22Rv1 (cell line): ENCODE measurements around the gene FGFR2.

Experiments
- H3K27ac ChIP-seq: fragments of 450-650 bp; 2 replicates; pipeline ENCODE4 v1.5.1; 2017
- CTCF ChIP-seq: fragments of 450-650 bp; IDR thresholded peaks from 2 replicates; pipeline ENCODE4 v1.5.1; 2017; ENCODE audit warnings: mild to moderate bottlenecking
- ZFX ChIP-seq: fragments of 450-650 bp; IDR thresholded peaks from 2 replicates; pipeline ENCODE4 v1.6.1; 2017; ENCODE audit warnings: antibody characterized with exemption, borderline replicate concordance

Gene FGFR2

GRCh38 chr10:121583258-121583657 is 15.0 kb downstream of the FGFR2 start:
- TF ChIP-seq ZFX = no peak
- TF ChIP-seq CTCF = no peak
- no peak overlapping the region for H3K27ac ChIP-seq

- TF ChIP-seq CTCF (no peak), ZFX (no peak)
- no peak overlapping the region for H3K27ac ChIP-seq
Observed at GRCh38 chr10:121580276-121581116, 17.7 kb downstream of the FGFR2 start.

GRCh38 chr10:121579656-121580055 is 18.6 kb downstream of the FGFR2 start:
- no peak overlapping the region for H3K27ac ChIP-seq

GRCh38 chr10:121578965-121579364 is 19.3 kb downstream of the FGFR2 start:
- TF ChIP-seq ZFX = no peak
- no peak overlapping the region for H3K27ac ChIP-seq

More at GRCh38 chr10:121579656-121580055, 18.6 kb downstream of the FGFR2 start:
- TF ChIP-seq ZFX = no peak
- no peak for TF ChIP-seq CTCF

- no peak for TF ChIP-seq ZFX
- TF ChIP-seq CTCF = no peak
- no peak overlapping the region for H3K27ac ChIP-seq
Observed at GRCh38 chr10:121578298-121578697, 19.9 kb downstream of the FGFR2 start.

GRCh38 chr10:121577568-121577967 is 20.7 kb downstream of the FGFR2 start:
- TF ChIP-seq ZFX (no peak), CTCF (no peak)
- H3K27ac ChIP-seq = no peak overlapping the region

GRCh38 chr10:121576139-121576538 is 22.1 kb downstream of the FGFR2 start:
- H3K27ac ChIP-seq = no peak overlapping the region
- TF ChIP-seq ZFX (no peak), CTCF (no peak)
